ENCODE data around the gene USP34.
"Not testable (repeated sequence)": the region's sequence is repeated elsewhere in the genome, so short reads cannot be mapped to it uniquely, and the experiment has no call there.

USP34 gene

GRCh38 chr2:61456746-61457420, 14.0 kb downstream of the USP34 start:
- DNase-seq = no peak

GRCh38 chr2:61456070-61456745, 14.7 kb downstream of the USP34 start:
- no peak for DNase-seq

- DNase-seq = not testable (repeated sequence)
Observed at GRCh38 chr2:61454972-61455371, 15.9 kb downstream of the USP34 start.

- no peak for DNase-seq
Observed at GRCh38 chr2:61454383-61454782, 16.5 kb downstream of the USP34 start.

GRCh38 chr2:61452392-61452791, 18.5 kb downstream of the USP34 start:
- no peak for DNase-seq

- DNase-seq = no peak
Observed at GRCh38 chr2:61451178-61451577, 19.7 kb downstream of the USP34 start.

- no peak for DNase-seq
Observed at GRCh38 chr2:61450144-61450543, 20.7 kb downstream of the USP34 start.

GRCh38 chr2:61448229-61448628, 22.7 kb downstream of the USP34 start:
- no peak for DNase-seq

GRCh38 chr2:61446971-61447370, 23.9 kb downstream of the USP34 start:
- not testable (repeated sequence) for DNase-seq

- no peak for DNase-seq
Observed at GRCh38 chr2:61443342-61444041, 27.4 kb downstream of the USP34 start.

- DNase-seq = no peak
Observed at GRCh38 chr2:61439241-61440002, 31.5 kb downstream of the USP34 start.

GRCh38 chr2:61438670-61439069, 32.2 kb downstream of the USP34 start:
- no peak for DNase-seq

GRCh38 chr2:61437170-61437569, 33.7 kb downstream of the USP34 start:
- no peak for DNase-seq

GRCh38 chr2:61436092-61436491, 34.8 kb downstream of the USP34 start:
- no peak for DNase-seq

GRCh38 chr2:61435291-61435690, 35.6 kb downstream of the USP34 start:
- no peak for DNase-seq

- DNase-seq = no peak
Observed at GRCh38 chr2:61434314-61434713, 36.6 kb downstream of the USP34 start.

- DNase-seq = no peak
Observed at GRCh38 chr2:61433606-61434005, 37.3 kb downstream of the USP34 start.

- no peak for DNase-seq
Observed at GRCh38 chr2:61432990-61433389, 37.9 kb downstream of the USP34 start.

GRCh38 chr2:61431345-61431744, 39.5 kb downstream of the USP34 start:
- no peak for DNase-seq

GRCh38 chr2:61426267-61426897, 44.5 kb downstream of the USP34 start:
- DNase-seq = no peak

GRCh38 chr2:61425605-61426155, 45.2 kb downstream of the USP34 start:
- no peak for DNase-seq

- DNase-seq = no peak
Observed at GRCh38 chr2:61423714-61424113, 47.2 kb downstream of the USP34 start.

- DNase-seq = no peak
Observed at GRCh38 chr2:61421611-61422010, 49.3 kb downstream of the USP34 start.
